ENCODE results near the gene PIP5K1B.
A peak's percentile ranks its signal among the peaks of the same experiment; 100 is the strongest.

The PIP5K1B gene

GRCh38 chr9:68739621-68740174 is 34.7 kb downstream of the PIP5K1B start:
- DNase-seq, result peak; percentile 69

- peak; percentile 53 for DNase-seq
Measured at GRCh38 chr9:68740561-68740960, 35.5 kb downstream of the PIP5K1B start.

DNA sequence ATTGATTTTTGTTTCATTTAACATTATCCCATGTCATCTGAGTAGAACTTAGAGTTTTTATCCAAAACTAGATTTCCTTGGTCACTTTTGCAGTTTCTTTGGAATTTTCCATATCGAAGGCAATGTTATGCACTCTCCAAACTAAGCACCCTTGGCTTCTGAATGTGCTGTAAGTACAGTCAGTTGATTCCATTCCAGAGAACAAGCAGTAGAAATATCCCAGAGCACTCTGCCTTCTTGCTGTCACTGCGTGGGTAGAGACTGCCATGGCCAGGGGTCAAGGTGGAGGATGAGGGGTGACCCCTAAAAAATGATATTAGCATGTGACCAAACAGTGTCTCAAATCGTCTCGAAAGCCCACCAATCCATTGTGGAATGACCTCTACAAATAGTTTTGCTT is 36.2 kb downstream of the PIP5K1B start:
- no peak for DNase-seq

DNA sequence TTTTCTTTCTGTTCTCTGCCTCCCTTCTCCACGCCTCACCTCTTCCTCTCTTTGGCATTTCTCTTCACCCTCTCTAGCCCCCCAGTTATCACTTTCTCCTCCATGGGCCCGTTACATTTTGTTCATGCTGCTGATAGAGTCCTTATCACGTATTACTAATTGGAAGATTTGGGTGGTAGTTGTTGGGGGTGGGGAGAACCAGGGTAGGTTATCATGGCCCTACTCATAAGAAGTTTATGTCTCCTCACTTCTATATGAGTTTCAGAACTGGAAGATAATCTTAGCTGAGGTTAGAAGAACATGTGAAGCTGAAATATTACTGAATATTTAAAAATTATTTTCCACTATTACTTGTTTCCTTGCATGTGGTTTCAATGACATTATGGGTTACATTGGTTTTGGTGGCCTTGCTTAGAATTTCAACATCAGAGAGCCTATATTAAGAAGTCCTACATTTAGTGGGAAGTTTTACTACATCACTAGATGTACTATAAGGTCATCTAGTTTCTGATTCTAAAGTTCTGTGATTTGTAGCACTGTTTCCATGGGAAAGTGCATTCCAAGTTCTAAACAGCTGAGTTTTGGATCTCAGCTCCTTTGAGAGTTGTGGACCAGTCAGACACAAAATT is 36.8 kb downstream of the PIP5K1B start:
- DNase-seq, result no peak

GRCh38 chr9:68742333-68742730 is 37.3 kb downstream of the PIP5K1B start:
- DNase-seq, result no peak

DNA sequence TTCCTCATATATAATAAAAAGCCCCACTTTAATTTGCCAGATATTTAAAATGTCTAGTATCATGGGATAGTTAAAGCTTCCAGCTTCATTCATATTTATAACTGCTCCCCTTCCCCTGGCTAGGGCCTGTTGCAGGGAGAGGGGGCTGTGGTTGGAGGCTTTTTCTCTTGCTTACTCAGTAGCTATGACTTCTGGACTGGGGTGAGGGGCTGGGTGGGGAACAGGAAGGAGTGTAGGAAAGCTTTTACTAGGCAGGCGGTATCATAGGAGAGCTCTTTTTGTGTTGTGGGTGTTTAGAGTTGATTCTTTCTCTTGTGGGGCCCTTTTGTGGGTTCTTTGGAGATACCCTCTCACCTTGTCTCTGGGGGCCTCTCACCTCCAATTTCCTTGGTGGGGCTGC is 39.4 kb downstream of the PIP5K1B start:
- peak; percentile 45 for DNase-seq

DNA sequence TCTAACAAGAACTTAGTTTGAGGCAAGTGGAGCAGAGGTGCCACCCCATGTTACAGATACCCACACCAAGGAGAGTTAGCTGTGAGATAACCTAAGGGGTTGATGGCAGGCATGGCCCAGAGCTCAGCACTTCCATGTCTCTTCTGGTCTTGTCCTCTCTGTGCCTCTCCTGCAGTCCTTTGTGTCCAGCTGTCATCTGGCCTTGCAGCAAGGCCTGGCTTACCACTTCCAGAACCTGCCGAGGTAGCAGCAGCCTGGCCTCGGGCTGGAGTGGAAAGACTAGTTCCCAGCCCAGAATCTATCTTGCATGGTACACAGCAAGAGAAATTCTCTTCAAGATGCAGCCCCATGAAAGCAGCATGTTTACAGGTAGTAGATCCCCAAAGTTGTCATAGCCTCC is 41.5 kb downstream of the PIP5K1B start:
- peak; percentile 40 for DNase-seq

DNA sequence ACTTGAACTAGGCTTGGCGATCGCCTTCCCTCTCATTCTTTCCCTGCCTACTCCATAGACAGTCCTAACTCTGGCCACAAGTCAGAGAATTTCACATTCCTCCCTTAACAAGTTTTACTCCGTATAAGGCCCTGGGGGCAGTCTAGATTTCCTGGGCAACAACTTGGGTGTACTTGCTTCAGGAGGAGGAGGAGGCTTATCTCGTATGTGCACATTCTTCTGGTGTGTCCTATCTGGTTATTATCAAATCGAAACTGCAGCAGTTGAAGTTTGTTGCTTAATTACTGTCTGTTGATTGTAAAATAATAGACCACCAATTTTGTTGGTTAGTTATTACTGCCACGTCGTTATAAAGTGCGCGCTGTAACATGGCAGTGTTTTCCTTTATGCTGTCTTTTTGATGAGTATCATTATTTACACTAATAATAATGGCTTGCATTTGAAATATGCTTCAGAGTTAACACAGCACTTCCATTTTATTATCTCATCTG is 42.0 kb downstream of the PIP5K1B start:
- peak; percentile 97 for DNase-seq

DNA sequence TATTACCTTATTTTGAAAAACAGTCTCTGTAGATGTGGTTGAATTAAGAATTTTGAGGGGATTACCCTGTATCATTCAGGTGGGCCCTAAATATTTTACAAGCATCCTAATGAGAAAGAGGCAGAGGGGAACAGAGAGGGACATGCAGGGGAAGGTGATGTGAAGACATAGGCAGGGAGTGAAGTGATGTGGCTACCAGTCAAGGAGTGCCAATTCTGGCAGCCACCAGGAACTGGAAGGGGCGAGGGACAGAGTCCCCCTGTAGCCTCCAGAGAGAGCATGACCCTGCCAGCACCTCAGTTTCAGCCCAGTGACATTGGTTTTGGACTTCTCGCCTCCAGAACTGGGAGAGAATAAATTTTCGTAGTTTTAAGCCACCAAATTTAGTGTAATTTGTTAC is 44.1 kb downstream of the PIP5K1B start:
- no peak for DNase-seq

DNA sequence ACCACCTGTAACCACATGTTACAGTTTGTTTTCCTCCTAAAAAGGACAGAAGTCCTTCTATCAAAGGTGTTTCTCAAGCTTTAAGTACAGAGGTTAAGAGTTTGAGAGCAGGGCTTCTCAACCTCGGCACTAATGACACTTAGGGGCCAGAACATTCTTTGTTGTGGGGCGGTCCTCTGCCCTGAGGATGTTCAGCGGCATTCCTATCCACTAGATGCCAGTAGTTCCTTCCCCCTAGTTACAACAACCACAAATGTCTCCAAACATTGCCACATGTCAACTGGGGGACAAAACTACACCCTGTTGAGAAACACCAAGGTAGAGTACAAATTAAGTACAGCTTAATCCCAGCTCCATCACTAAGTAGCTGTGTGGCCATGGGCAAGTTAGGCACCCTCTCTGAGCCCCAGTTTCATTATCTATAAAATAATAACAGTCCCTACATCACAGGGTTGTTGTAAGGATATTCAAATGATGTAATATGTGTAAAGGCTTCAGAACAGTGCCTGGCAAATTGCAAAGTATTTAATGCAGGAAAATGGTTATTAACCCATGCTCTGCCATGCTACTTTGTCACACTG is 44.6 kb downstream of the PIP5K1B start:
- DNase-seq, result peak; percentile 54

DNA sequence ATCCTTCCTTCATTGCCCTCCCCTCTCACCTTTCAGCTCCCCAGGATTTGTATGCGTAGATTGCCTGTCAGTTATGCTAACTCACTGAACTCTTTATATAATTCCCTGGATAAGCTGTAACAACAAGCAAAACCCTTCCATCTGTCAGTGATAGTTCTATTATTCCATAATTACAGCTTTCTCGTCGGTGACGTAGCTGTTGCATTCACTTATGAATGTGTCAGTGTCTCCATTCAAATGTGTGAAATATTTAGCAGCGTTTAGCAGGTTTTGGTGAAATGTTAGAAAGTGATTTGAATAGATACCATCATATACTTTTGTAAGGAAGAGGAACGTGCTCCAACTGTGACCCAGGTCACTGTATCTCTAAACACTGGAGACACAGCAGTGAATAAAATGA is 45.2 kb downstream of the PIP5K1B start:
- peak; percentile 40 for DNase-seq

- no peak for DNase-seq
Measured at GRCh38 chr9:68750786-68751185, 45.7 kb downstream of the PIP5K1B start.

DNA sequence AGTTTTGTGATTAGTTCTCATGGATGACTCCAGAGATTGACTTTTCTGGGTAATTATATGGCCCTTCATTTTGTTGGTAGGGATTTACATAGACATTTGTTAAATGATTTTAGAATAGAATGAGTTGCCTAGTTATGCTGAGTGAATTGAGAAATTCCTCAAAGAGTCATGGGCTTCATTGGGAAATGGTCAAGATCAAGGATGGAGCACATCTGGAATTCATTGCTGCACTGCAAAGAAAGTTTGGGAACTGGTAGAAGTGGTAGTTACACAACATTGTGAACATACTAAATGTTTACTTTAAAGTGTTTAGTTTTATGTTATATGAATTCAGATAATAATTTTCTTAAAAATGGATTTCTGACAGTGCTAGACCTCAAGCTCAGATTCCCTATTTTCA is 46.5 kb downstream of the PIP5K1B start:
- no peak for DNase-seq

GRCh38 chr9:68755051-68755450 is 50.0 kb downstream of the PIP5K1B start:
- no peak for DNase-seq

DNA sequence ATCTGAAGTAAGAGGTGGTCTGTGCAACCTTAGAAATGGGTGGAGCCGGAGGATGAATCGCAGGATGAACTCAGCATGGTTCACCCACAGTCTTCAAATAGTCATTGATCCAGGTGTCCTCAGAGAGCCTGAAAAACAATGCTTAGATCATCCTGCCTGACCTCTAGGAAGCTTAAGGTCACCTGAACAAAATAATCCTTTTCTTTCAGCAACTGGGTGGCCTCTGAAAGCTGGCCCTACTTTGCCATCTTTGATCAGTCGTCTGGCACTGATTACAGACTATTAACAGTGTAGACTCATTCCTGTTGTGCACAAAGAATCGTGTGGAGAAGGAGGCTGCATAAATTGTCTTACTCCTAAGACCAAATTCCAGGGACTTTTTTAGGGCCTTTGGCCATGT is 50.7 kb downstream of the PIP5K1B start:
- DNase-seq, result no peak

GRCh38 chr9:68759981-68760673 is 55.1 kb downstream of the PIP5K1B start:
- DNase-seq, result no peak

GRCh38 chr9:68760674-68761333 is 55.8 kb downstream of the PIP5K1B start:
- no peak for DNase-seq

GRCh38 chr9:68762570-68762969 is 57.5 kb downstream of the PIP5K1B start:
- no peak for DNase-seq

GRCh38 chr9:68763104-68763503 is 58.1 kb downstream of the PIP5K1B start:
- DNase-seq, result no peak

DNA sequence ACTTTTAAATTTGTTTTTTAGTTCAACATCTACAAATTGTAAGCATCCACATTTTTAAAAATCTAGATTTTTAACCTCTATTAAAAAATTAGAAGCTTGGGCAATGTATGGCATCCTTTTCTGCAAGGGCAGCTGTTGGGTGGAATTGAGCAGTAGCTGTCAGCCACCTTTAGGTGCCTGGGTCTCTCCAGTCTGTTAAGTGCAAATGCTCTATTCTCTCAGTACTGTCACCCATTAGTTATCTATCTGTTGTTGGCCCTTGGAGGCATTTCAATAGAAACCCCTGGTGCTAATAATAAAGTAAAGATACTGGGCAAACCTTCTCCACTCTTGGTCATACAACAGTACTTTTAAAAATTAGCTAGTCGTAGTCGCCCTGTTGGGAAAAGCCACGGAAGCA is 63.6 kb downstream of the PIP5K1B start:
- no peak for DNase-seq

- no peak for DNase-seq
Measured at GRCh38 chr9:68769852-68770251, 64.8 kb downstream of the PIP5K1B start.

DNA sequence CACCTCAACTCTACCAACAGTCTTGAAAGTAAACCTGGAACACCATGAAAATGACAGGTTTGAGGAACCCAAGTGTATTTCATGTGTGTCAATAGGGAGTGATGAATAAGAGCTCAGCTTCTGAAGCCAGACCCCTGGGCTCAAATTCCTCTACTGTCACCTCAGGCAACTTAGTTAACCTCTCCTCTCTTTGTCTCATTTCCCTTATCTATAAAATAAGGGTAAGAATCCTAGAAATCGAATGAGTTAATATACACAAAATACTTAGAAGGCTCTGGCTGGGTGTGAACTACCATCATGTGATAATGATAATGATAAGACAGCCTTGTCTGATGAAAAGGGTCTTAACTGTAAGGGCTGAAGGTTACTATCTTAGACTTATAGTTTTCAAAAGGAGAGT is 66.3 kb downstream of the PIP5K1B start:
- no peak for DNase-seq

DNA sequence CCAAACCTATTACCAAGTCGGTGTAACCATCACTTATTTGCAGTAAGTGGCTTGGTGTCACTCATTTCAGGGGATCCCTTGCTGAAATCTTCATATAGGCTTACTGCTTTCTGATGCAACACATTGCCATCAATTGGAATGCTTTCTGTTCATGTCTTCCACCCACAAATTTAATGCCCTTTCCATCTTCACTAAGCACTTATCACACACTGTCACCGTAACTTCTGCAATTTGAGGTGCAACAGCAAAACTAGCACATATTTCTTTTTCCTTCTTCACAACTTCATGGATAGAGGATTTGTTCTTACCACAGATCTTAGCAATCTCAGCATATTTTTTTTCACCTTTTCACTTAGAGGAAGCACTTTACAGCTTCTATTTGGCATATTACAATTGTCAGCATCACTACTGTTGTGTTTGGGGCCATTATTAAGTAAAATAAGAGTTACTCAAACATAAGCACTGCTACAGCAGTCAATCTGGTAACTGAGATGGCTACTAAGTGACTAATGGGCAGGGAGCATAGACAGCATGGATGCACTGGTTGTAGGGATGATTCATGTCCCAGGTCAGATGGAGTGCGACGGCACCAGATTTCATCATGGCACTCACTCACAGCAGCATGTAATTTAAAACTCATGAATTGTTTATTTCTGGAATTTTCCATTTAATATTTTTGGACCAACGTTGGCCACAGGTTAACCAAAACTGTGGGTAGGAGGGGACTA is 70.1 kb downstream of the PIP5K1B start:
- DNase-seq, result no peak
